Heart left ventricle (tissue), 16 donors: Measurements from ENCODE around the gene BLMH. TPM values are rescaled to one million over a fixed set of nuclear protein-coding genes. Genes with fewer than 3 reads are reported as not detected.
A peak's percentile ranks its signal among the peaks of the same experiment; 100 is the strongest.

Experiments used
- ATAC-seq, 4 donors: fragments of 200-7000 bp; cut with Tn5 transposase; one replicate each; pipeline ENCODE4 v1.9.1; 2020 to 2022; ENCODE audit warnings: moderate library complexity in 4 of 4, mild to moderate bottlenecking in 3 of 4, moderate number of reproducible peaks in 1 of 4
- DNase-seq, 5 donors: peaks; one replicate each; pipeline ENCODE4 v3.0.0-alpha.2; 2020
- H3K27ac ChIP-seq, 12 donors: fragments of 200-600 bp; sonication (generic) in 4 of 12; one replicate each; pipeline versions ENCODE4 v1.5.0 to v1.8.0; 2016 to 2022; ENCODE audit warnings: mild to moderate bottlenecking in 2 of 12
- H3K27me3 ChIP-seq, 9 donors: fragments of 200-600 bp; sonication (generic) in 2 of 9; one replicate each; pipeline versions ENCODE4 v1.5.1 to v1.8.0; 2016 to 2022; ENCODE audit warnings: mild to moderate bottlenecking in 3 of 9
- H3K36me3 ChIP-seq, 9 donors: fragments of 200-600 bp; sonication (generic) in 2 of 9; one replicate each; pipeline versions ENCODE4 v1.5.0 to v1.8.0; 2018 to 2022; ENCODE audit warnings: mild to moderate bottlenecking in 2 of 9
- H3K4me1 ChIP-seq, 12 donors: fragments of 200-600 bp; sonication (generic) in 4 of 12; one replicate each; pipeline versions ENCODE4 v1.5.0 to v1.8.0; 2016 to 2022; ENCODE audit warnings: mild to moderate bottlenecking in 3 of 12
- H3K4me3 ChIP-seq, 12 donors: fragments of 200-600 bp; sonication (generic) in 4 of 12; one replicate each; pipeline versions ENCODE4 v1.5.0 to v1.8.0; 2017 to 2022; ENCODE audit warnings: mild to moderate bottlenecking in 9 of 12, moderate library complexity in 4 of 12
- H3K9me3 ChIP-seq, 12 donors: fragments of 200-600 bp; sonication (generic) in 4 of 12; one replicate each; pipeline versions ENCODE4 v1.5.0 to v1.8.0; 2016 to 2022; ENCODE audit warnings: mild to moderate bottlenecking in 1 of 12
- CTCF ChIP-seq, 12 donors: fragments of 200-600 bp; sonication (generic) in 4 of 12; IDR thresholded peaks; one replicate each; pipeline versions ENCODE4 v1.5.0 to v1.8.0; 2018 to 2022; ENCODE audit warnings: antibody characterized with exemption in 12 of 12, mild to moderate bottlenecking in 5 of 12
- POLR2A ChIP-seq, 2 donors: fragments of 450-650 bp; IDR thresholded peaks; one replicate each; pipeline ENCODE4 v1.6.1; 2017; ENCODE audit warnings: antibody characterized with exemption in 2 of 2, mild to moderate bottlenecking in 2 of 2, moderate library complexity in 2 of 2
- WGBS, 4 donors: extraction: QIAGEN DNeasy Blood & Tissue Kit in 2 of 4; methylation state at CpG; one replicate each; pipeline versions ENCODE4 v1.1.5 to v1.1.7; 2013 to 2018; 5-methylcytosine and 5-hydroxymethylcytosine counted together
- intact Hi-C, 10 donors: fragments of 100-400 bp; cut with DNase I; formaldehyde crosslinking; loops; one replicate each; pipeline versions ENCODE4 v1.11.1 to v1.14.2; 2022
- polyA plus RNA-seq, 2 donors: library from polyadenylated mRNA; stranded (reverse); fragments of 200-250 nt; gene quantifications; one replicate each; pipeline ENCODE4 v1.2.3, GENCODE V29; 2013
- total RNA-seq, 9 donors: library from RNA; depleted of rRNA in 2 of 9; stranded (reverse); fragments of >200 nt in 2 of 9; fragmentation: NEBNext Ultra II Directional in 3 of 9; extraction: Animal tissue kit (Norgen Biotek cat#: 25700) in 3 of 9; gene quantifications; one replicate each; pipeline versions ENCODE4 v1.1.0 to v1.2.4, GENCODE V29; 2016 to 2023
- donor health status: ischemic (EF 13 %, LVEDD 7.1; RV severe dilation, severe dysfunction).
- donor health status: healthy with polysubstance abuse.
- donor health status: DM: no; HTN: yes; CAD: no.
- donor health status: DM: no; HTN: no; CAD: no.
- donor health status: ischemic (EF 25% LVEDD 6.9; RV normal size, moderate dysfunction).
- donor health status: ischemic (EF 25% LVEDD 5.7; RV mildly dilated, moderate dysfunction).
- donor health status: healthy.
- donor health status: DM: yes; HTN: yes; CAD: no.
- donor health status: ischemic (EF 35%, LVEDD 5.7; RV mildly dilated, moderate dysfunction).
- donor health status: nonischemic (EF 11% LVEDD 7.7; RV severe dilation, severe dysfunction).
- donor health status: DM: yes; HTN: yes; CAD: no.
- donor health status: PGD.
- donor health status: ischemic (EF 29% LVEDD 5.4; RV normal size, mild dysfunction).
- donor health status: nonischemic (EF 23%, LVEDD 6.1; RV moderate dilation, normal function).

Gene BLMH
- total and polyA plus RNA-seq, 11 donors: 5.3 to 26.2 (median 15.4) TPM

- peak in 9 of 12 donors; percentile 11 to 43 (median 31) for TF ChIP-seq CTCF (IDR thresholded peaks at IDR 0.05)
- TF ChIP-seq POLR2A (IDR thresholded peaks at IDR 0.05): no peak
- Histone ChIP-seq H3K4me1 (peaks cover 0 to 29% (median 15%) of the 10 kb centered on the region in 12 donors), H3K9me3 (no peaks in the 10 kb centered on the region), H3K4me3 (peak overlapping the region in 3 of 12 donors; percentile 15 to 28 (median 21)), H3K27ac (no peak overlapping the region), H3K27me3 (peaks cover 0 to 55% (median 22%) of the 10 kb centered on the region in 9 donors), H3K36me3 (no peaks in the 10 kb centered on the region)
- intact Hi-C loops: no loop called here
- WGBS, 4 donors: 4 to 8% (median 7%) methylated on average over 14 to 20 of the region's 20 CpGs
- DNase-seq (peak; percentile 32 to 76 (median 51)), ATAC-seq (peak; percentile 60 to 83 (median 80))
Measured at GRCh38 chr17:30236766-30237165, 55.0 kb downstream of the BLMH start.

- Histone ChIP-seq H3K4me1 (peaks cover 0 to 29% (median 15%) of the 10 kb centered on the region in 12 donors), H3K27me3 (peaks cover 0 to 55% (median 22%) of the 10 kb centered on the region in 9 donors), H3K27ac (no peak overlapping the region), H3K9me3 (no peaks in the 10 kb centered on the region), H3K36me3 (no peaks in the 10 kb centered on the region), H3K4me3 (peak overlapping the region in 10 of 12 donors; percentile 7 to 59 (median 48))
- WGBS, 4 donors: 57 to 69% (median 66%) methylated on average over 10 of the region's 10 CpGs
- DNase-seq (no peak), ATAC-seq (no peak)
- no peak for TF ChIP-seq CTCF (IDR thresholded peaks at IDR 0.05)
- TF ChIP-seq POLR2A (IDR thresholded peaks at IDR 0.05): no peak
- intact Hi-C loops: no loop called here
Measured at GRCh38 chr17:30236297-30236624, 55.5 kb downstream of the BLMH start.

GRCh38 chr17:30235386-30236296, 56.1 kb downstream of the BLMH start, which contains the start of gene SLC6A4:
TSS of gene SLC6A4 (minus strand) at chr17:30235697. CDS start at chr17:30221958, 13,739 bp downstream.
- Histone ChIP-seq H3K4me3 (peak within 1 kb of the TSS; percentile 7 to 59 (median 47)), H3K27ac (no peak within 1 kb of the TSS), H3K9me3 (no peaks in the 10 kb centered on the region), H3K4me1 (peaks cover 0 to 29% (median 15%) of the 10 kb centered on the region in 12 donors), H3K36me3 (no peaks in the 10 kb centered on the region), H3K27me3 (peaks cover 0 to 51% (median 22%) of the 10 kb centered on the region in 9 donors)
- no peak for TF ChIP-seq CTCF (IDR thresholded peaks at IDR 0.05)
- TF ChIP-seq POLR2A (IDR thresholded peaks at IDR 0.05): no peak
- no peak for DNase-seq
- 2 to 7% (median 3%) methylated on average over 23 to 82 of the region's 82 CpGs for WGBS, 4 donors
- peak in 2 of 4 donors; percentile 13 to 34 for ATAC-seq
- intact Hi-C loops: no loop called here

GRCh38 chr17:30234964-30235363, 56.8 kb downstream of the BLMH start:
- no peak for ATAC-seq
- intact Hi-C loops: no loop called here
- Histone ChIP-seq H3K4me1 (peaks cover 0 to 29% (median 15%) of the 10 kb centered on the region in 12 donors), H3K9me3 (no peaks in the 10 kb centered on the region), H3K36me3 (no peaks in the 10 kb centered on the region), H3K4me3 (peak overlapping the region in 11 of 12 donors; percentile 7 to 59 (median 48)), H3K27ac (no peak overlapping the region), H3K27me3 (peaks cover 0 to 49% (median 22%) of the 10 kb centered on the region in 9 donors)
- no peak for DNase-seq
- WGBS, 4 donors: 17 to 25% (median 21%) methylated on average over 11 to 12 of the region's 12 CpGs
- TF ChIP-seq POLR2A (IDR thresholded peaks at IDR 0.05): no peak
- no peak for TF ChIP-seq CTCF (IDR thresholded peaks at IDR 0.05)
